Caco-2 (cell line): ENCODE results near the gene FAM98A. TPM values are rescaled to one million over a fixed set of nuclear protein-coding genes. Genes with fewer than 3 reads are reported as not detected.

ENCODE experiments used
- BruUV-seq: library from RNA; stranded (reverse); fragments of 400-500 nt; replicated peaks from 2 replicates; lab custom pipeline; 2021; lab: Mats Ljungman, UMichigan
- CTCF ChIA-PET: fragments of 300-600 bp; sonication (Branson Sonifier 250); formaldehyde crosslinking; loops from one replicate; lab custom pipeline; 2022; ENCODE audit warnings: antibody characterized with exemption; lab: Charles Lee
- POLR2A ChIA-PET: fragments of 300-600 bp; sonication (Branson Sonifier 250); formaldehyde crosslinking; loops from one replicate; lab custom pipeline; 2022; ENCODE audit warnings: antibody characterized with exemption; lab: Charles Lee
- DNase-seq, 2 experiments: peaks; one replicate each; pipeline versions ENCODE4 v3.0.0 to v3.0.0-alpha.2; 2020 to 2022
- H3K27me3 ChIP-seq: replicated peaks from 2 replicates; pipeline ENCODE4 v1.6.0; 2011; ENCODE audit warnings: low read length; ENCODE audit not compliant: control insufficient read depth, insufficient read depth
- H3K36me3 ChIP-seq: 2 replicates; pipeline ENCODE4 v1.5.1; 2011; ENCODE audit warnings: low read length; ENCODE audit not compliant: control insufficient read depth, insufficient read depth
- H3K4me1 ChIP-seq: fragments of 250-450 bp; sonication (Bioruptor Pico); 2 replicates; pipeline ENCODE4 v1.5.1; 2020; ENCODE audit warnings: mild to moderate bottlenecking
- H3K4me3 ChIP-seq: 2 replicates; pipeline ENCODE4 v1.5.1; 2011; ENCODE audit warnings: low read depth, mild to moderate bottlenecking, control low read depth, low read length
- H3K9me3 ChIP-seq: fragments of 250-450 bp; sonication (Bioruptor Pico); 2 replicates; pipeline ENCODE4 v1.5.1; 2020; ENCODE audit warnings: mild to moderate bottlenecking, moderate library complexity
- H3K27ac Mint-ChIP-seq: one replicate; pipeline ENCODE4 v1.8.0; 2022; ENCODE audit warnings: mixed read lengths; ENCODE audit not compliant: unreplicated experiment
- H3K27me3 Mint-ChIP-seq: one replicate; pipeline ENCODE4 v1.8.0; 2022; ENCODE audit warnings: mixed read lengths; ENCODE audit not compliant: insufficient read depth, unreplicated experiment
- H3K36me3 Mint-ChIP-seq: one replicate; pipeline ENCODE4 v1.8.0; 2022; ENCODE audit warnings: mild to moderate bottlenecking, mixed read lengths; ENCODE audit not compliant: insufficient read depth, unreplicated experiment
- H3K4me1 Mint-ChIP-seq: one replicate; pipeline ENCODE4 v1.8.0; 2022; ENCODE audit warnings: low read depth, mixed read lengths; ENCODE audit not compliant: unreplicated experiment
- H3K4me3 Mint-ChIP-seq: one replicate; pipeline ENCODE4 v1.8.0; 2022; ENCODE audit warnings: mild to moderate bottlenecking, moderate library complexity, mixed read lengths; ENCODE audit not compliant: unreplicated experiment
- H3K9me3 Mint-ChIP-seq: one replicate; pipeline ENCODE4 v1.8.0; 2022; ENCODE audit warnings: mixed read lengths; ENCODE audit not compliant: unreplicated experiment
- CTCF ChIP-seq, 2 experiments: fragments of 200-600 bp in 1 of 2; IDR thresholded peaks; 1 replicate in 1 of 2; 2 replicates in 1 of 2; pipeline versions ENCODE4 v1.5.1 to v1.8.0; 2011 to 2022; ENCODE audit warnings: antibody characterized with exemption in 1 of 2, control low read depth in 1 of 2, inconsistent platforms in 1 of 2, low read depth in 1 of 2, low read length in 1 of 2, mild to moderate bottlenecking in 1 of 2, moderate library complexity in 1 of 2; ENCODE audit not compliant: insufficient read depth in 1 of 2, severe bottlenecking in 1 of 2, unreplicated experiment in 1 of 2
- intact Hi-C: fragments of 100-400 bp; cut with micrococcal nuclease; formaldehyde crosslinking; loops from one replicate; pipeline ENCODE4 v1.10.0; 2022; ENCODE audit not compliant: unreplicated experiment
- total RNA-seq: library from RNA; stranded (reverse); gene quantifications from 2 replicates; pipeline ENCODE4 v1.2.3, GENCODE V29; 2022

The FAM98A gene
- total RNA-seq, 1 experiment from 2014 or later, result 53.9 TPM

DNA sequence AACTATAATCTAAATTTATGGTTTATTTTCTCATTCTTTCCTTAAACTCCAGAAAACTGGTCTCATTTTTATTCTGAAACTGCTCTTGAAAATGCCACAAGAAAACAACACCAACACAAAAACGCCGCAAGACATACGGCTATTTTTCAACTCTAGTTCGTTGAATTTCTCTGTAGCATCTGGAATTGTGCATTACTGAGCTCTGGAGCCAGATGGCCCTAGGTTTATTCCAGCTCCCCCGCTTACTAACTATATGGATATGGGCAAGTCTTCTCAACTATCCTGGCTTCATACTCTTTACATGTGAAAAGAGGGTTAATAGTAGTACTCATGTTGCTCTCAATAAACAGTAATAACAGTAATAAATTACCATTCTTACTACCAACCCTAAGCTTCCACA, 19.9 kb downstream of the FAM98A start:
- Mint-ChIP-seq H3K27me3 (no peaks in the 10 kb centered on the region), H3K4me1 (no peaks in the 10 kb centered on the region), H3K9me3 (no peaks in the 10 kb centered on the region), H3K27ac (no peak overlapping the region), H3K36me3 (peaks cover 7% of the 10 kb centered on the region), H3K4me3 (no peak overlapping the region)
- no peak overlapping the region for H3K4me3 ChIP-seq
- H3K36me3 ChIP-seq, result no peaks in the 10 kb centered on the region
- intact Hi-C loops, result no loop called here
- ChIA-PET CTCF (no interaction called here), POLR2A (no interaction called here)
- no peaks in the 10 kb centered on the region for H3K9me3 ChIP-seq
- no peak for TF ChIP-seq CTCF (IDR thresholded peaks at IDR 0.05; ENCODE audit: insufficient read depth in 1 of 2, low read depth in 1 of 2, low read length in 1 of 2, severe bottlenecking in 1 of 2, unreplicated experiment in 1 of 2)
- H3K27me3 ChIP-seq, result no peaks in the 10 kb centered on the region
- BruUV-seq, result no TSS peak
- DNase-seq, result no peak
- H3K4me1 ChIP-seq, result no peaks in the 10 kb centered on the region

GRCh38 chr2:33577668-33578067, 21.4 kb downstream of the FAM98A start:
- no peaks in the 10 kb centered on the region for H3K4me1 Mint-ChIP-seq
- Histone ChIP-seq H3K36me3 (no peaks in the 10 kb centered on the region), H3K4me3 (no peak overlapping the region), H3K4me1 (no peaks in the 10 kb centered on the region), H3K9me3 (no peaks in the 10 kb centered on the region), H3K27me3 (no peaks in the 10 kb centered on the region)
- TF ChIP-seq CTCF (IDR thresholded peaks at IDR 0.05; ENCODE audit: insufficient read depth in 1 of 2, low read depth in 1 of 2, low read length in 1 of 2, severe bottlenecking in 1 of 2, unreplicated experiment in 1 of 2), result no peak
- POLR2A ChIA-PET, result no interaction called here
- DNase-seq, result no peak
- H3K36me3 Mint-ChIP-seq, result peaks cover 7% of the 10 kb centered on the region
- BruUV-seq, result no TSS peak
- no peak overlapping the region for H3K27ac Mint-ChIP-seq
- H3K4me3 Mint-ChIP-seq, result no peak overlapping the region
- intact Hi-C loops, result no loop called here
- no peaks in the 10 kb centered on the region for H3K27me3 Mint-ChIP-seq
- CTCF ChIA-PET, result interaction anchor here (1.2 kb wide), 1 partner anchor 164 kb away, joined by 4 read pairs; no protein-coding TSS in a partner anchor
- no peaks in the 10 kb centered on the region for H3K9me3 Mint-ChIP-seq

GRCh38 chr2:33577084-33577483, 22.0 kb downstream of the FAM98A start:
- peaks cover 7% of the 10 kb centered on the region for H3K36me3 Mint-ChIP-seq
- no peak for TF ChIP-seq CTCF (IDR thresholded peaks at IDR 0.05; ENCODE audit: insufficient read depth in 1 of 2, low read depth in 1 of 2, low read length in 1 of 2, severe bottlenecking in 1 of 2, unreplicated experiment in 1 of 2)
- no peak for DNase-seq
- H3K27me3 ChIP-seq, result no peaks in the 10 kb centered on the region
- CTCF ChIA-PET, result interaction anchor here (1.2 kb wide), 1 partner anchor 164 kb away, joined by 4 read pairs; no protein-coding TSS in a partner anchor
- H3K36me3 ChIP-seq, result no peaks in the 10 kb centered on the region
- no peak overlapping the region for H3K27ac Mint-ChIP-seq
- no peaks in the 10 kb centered on the region for H3K4me1 Mint-ChIP-seq
- no TSS peak for BruUV-seq
- POLR2A ChIA-PET, result no interaction called here
- intact Hi-C loops, result no loop called here
- no peaks in the 10 kb centered on the region for H3K9me3 Mint-ChIP-seq
- H3K4me3 Mint-ChIP-seq, result no peak overlapping the region
- H3K4me1 ChIP-seq, result no peaks in the 10 kb centered on the region
- no peak overlapping the region for H3K4me3 ChIP-seq
- no peaks in the 10 kb centered on the region for H3K27me3 Mint-ChIP-seq
- no peaks in the 10 kb centered on the region for H3K9me3 ChIP-seq
